ENCODE data around the gene MDM1.

DNA sequence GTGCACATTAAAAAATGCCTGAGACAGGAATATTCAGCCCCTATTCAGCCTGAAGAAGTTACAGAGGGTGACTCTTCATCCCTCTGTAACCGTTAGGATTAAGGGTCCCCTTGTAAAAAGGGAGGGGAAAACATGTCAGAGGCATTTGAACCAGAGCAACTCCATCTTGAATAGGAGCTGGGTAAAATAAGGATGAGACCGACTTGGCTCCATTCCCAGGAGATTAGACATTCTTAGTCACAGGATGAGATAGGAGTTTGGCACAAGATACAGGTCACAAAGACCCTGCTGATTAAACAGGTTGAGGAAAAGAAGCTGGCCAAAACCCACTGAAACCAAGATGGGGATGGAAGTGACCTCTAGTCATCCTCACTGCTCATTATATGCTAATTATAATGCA, 19.9 kb upstream of the MDM1 start:
- no peak for TF ChIP-seq EZH2phosphoT487 (IDR thresholded peaks at IDR 0.05; ENCODE audit: borderline replicate concordance, low read depth, low read length)
- TF ChIP-seq, protein P1, sequence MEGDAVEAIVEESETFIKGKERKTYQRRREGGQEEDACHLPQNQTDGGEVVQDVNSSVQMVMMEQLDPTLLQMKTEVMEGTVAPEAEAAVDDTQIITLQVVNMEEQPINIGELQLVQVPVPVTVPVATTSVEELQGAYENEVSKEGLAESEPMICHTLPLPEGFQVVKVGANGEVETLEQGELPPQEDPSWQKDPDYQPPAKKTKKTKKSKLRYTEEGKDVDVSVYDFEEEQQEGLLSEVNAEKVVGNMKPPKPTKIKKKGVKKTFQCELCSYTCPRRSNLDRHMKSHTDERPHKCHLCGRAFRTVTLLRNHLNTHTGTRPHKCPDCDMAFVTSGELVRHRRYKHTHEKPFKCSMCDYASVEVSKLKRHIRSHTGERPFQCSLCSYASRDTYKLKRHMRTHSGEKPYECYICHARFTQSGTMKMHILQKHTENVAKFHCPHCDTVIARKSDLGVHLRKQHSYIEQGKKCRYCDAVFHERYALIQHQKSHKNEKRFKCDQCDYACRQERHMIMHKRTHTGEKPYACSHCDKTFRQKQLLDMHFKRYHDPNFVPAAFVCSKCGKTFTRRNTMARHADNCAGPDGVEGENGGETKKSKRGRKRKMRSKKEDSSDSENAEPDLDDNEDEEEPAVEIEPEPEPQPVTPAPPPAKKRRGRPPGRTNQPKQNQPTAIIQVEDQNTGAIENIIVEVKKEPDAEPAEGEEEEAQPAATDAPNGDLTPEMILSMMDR (conservative IDR thresholded peaks at IDR 0.05; ENCODE audit: low read length) = no peak
